Esophagus muscularis mucosa (tissue), 3 donors: Measurements from ENCODE around the gene LRP6.

Experiments
- POLR2A ChIP-seq: fragments of 450-650 bp; IDR thresholded peaks from one replicate; pipeline ENCODE4 v1.6.1; 2017; ENCODE audit warnings: antibody characterized with exemption, moderate library complexity, mild to moderate bottlenecking, low read depth
- POLR2AphosphoS5 ChIP-seq, 2 donors: sonication (generic); formaldehyde crosslinking; IDR thresholded peaks; one replicate each; pipeline ENCODE4 v1.6.1; 2017; ENCODE audit warnings: antibody characterized with exemption in 2 of 2
- TF ChIP-seq, protein P1 (sequence below), 3 experiments: fragments of 200-600 bp in 2 of 3; fragments of 450-650 bp in 1 of 3; sonication (generic) in 2 of 3; IDR thresholded peaks; one replicate each; pipeline ENCODE4 v1.5.1; 2017 to 2019; ENCODE audit warnings: antibody characterized with exemption in 3 of 3, mild to moderate bottlenecking in 2 of 3, moderate library complexity in 1 of 3

- TF ChIP-seq, protein P1, sequence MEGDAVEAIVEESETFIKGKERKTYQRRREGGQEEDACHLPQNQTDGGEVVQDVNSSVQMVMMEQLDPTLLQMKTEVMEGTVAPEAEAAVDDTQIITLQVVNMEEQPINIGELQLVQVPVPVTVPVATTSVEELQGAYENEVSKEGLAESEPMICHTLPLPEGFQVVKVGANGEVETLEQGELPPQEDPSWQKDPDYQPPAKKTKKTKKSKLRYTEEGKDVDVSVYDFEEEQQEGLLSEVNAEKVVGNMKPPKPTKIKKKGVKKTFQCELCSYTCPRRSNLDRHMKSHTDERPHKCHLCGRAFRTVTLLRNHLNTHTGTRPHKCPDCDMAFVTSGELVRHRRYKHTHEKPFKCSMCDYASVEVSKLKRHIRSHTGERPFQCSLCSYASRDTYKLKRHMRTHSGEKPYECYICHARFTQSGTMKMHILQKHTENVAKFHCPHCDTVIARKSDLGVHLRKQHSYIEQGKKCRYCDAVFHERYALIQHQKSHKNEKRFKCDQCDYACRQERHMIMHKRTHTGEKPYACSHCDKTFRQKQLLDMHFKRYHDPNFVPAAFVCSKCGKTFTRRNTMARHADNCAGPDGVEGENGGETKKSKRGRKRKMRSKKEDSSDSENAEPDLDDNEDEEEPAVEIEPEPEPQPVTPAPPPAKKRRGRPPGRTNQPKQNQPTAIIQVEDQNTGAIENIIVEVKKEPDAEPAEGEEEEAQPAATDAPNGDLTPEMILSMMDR (IDR thresholded peaks at IDR 0.05) = peak in 1 of 3 experiments; percentile 15
- TF ChIP-seq POLR2A (peak; percentile 52), POLR2AphosphoS5 (IDR thresholded peaks at IDR 0.05) (peak; percentile 79 to 89)
Observed at GRCh38 chr12:12266873-12267741, at the start of gene LRP6.
